K562 (cell line): ENCODE data around the gene UMAD1. TPM values are rescaled to one million over a fixed set of nuclear protein-coding genes. Genes with fewer than 3 reads are reported as not detected.

Source experiments
- ATAC-seq: fragments of 200-7000 bp; cut with Tn5 transposase; 3 replicates; pipeline ENCODE4 v1.9.1; 2020; ENCODE audit warnings: moderate library complexity
- BruUV-seq: library from RNA; stranded (reverse); fragments of 400-500 nt; replicated peaks from 2 replicates; lab custom pipeline; 2021; lab: Mats Ljungman, UMichigan
- CTCF ChIA-PET: fragments of 300-600 bp; formaldehyde crosslinking; extraction: SDS; loops from one replicate; lab custom pipeline; 2021; ENCODE audit warnings: low intra/inter-chr PET ratio; lab: Yijun Ruan, JAX
- POLR2A ChIA-PET: fragments of 300-600, 350-650 bp; sonication (Branson Sonifier 250); formaldehyde crosslinking; extraction: SDS; loops from one replicate; lab custom pipeline; 2021; ENCODE audit warnings: antibody characterized with exemption, inconsistent platforms; lab: Yijun Ruan, JAX
- DNase-seq, 4 experiments: peaks; one replicate each; pipeline versions ENCODE4 v3.0.0 to v3.0.0-alpha.2; 2011 to 2018; ENCODE audit warnings: low spot score in 3 of 4, mixed read lengths in 3 of 4; ENCODE audit errors: extremely low read depth in 1 of 4
- FAIRE-seq: peaks from 2 replicates; lab custom pipeline; 2011; peaks lifted over from hg19 to GRCh38; lab: Jason Lieb, UNC
- H2AFZ ChIP-seq: 2 replicates; pipeline ENCODE4 v1.6.0; 2011; ENCODE audit warnings: low read depth, low read length, control low read depth, inconsistent platforms
- H3K27ac ChIP-seq: fragments of 200-600 bp; 3 replicates; pipeline ENCODE4 v1.8.0; 2011; ENCODE audit warnings: low read depth, mild to moderate bottlenecking, control low read depth, inconsistent platforms, low read length, moderate library complexity, mixed read lengths; ENCODE audit errors: extremely low read depth
- H3K27me3 ChIP-seq, 2 experiments: fragments of 300-600 bp in 1 of 2; 2 replicates in 1 of 2; 3 replicates in 1 of 2; pipeline versions ENCODE4 v1.6.0 to v1.8.0; 2011; ENCODE audit warnings: inconsistent platforms in 2 of 2, low read length in 2 of 2, mild to moderate bottlenecking in 1 of 2, mixed read lengths in 1 of 2, moderate library complexity in 1 of 2; ENCODE audit not compliant: control insufficient read depth in 2 of 2, insufficient read depth in 2 of 2
- H3K36me3 ChIP-seq: fragments of 300-600 bp; 3 replicates; pipeline ENCODE4 v1.8.0; 2011; ENCODE audit warnings: mild to moderate bottlenecking, low read length, inconsistent platforms; ENCODE audit not compliant: control insufficient read depth, insufficient read depth
- H3K4me1 ChIP-seq, 2 experiments: fragments of 200-600 bp in 1 of 2; replicated peaks in 1 of 2; 2 replicates in 1 of 2; 3 replicates in 1 of 2; pipeline versions ENCODE4 v1.5.1 to v1.8.0; 2011; ENCODE audit warnings: inconsistent platforms in 2 of 2, low read length in 2 of 2, mild to moderate bottlenecking in 1 of 2, mixed read lengths in 1 of 2, moderate library complexity in 1 of 2; ENCODE audit not compliant: control insufficient read depth in 2 of 2, insufficient read depth in 2 of 2
- H3K4me2 ChIP-seq: 2 replicates; pipeline ENCODE4 v1.6.1; 2011; ENCODE audit warnings: low read length, control low read depth, inconsistent platforms, mixed read lengths; ENCODE audit not compliant: insufficient read depth
- H3K4me3 ChIP-seq: fragments of 200-600 bp; sonication (generic), shearing (Covaris generic); 2 replicates; pipeline ENCODE4 v1.5.1; 2016; ENCODE audit warnings: control low read depth, inconsistent platforms
- H3K79me2 ChIP-seq: fragments of 200-600 bp; 3 replicates; pipeline ENCODE4 v1.8.0; 2011; ENCODE audit warnings: low read length, inconsistent platforms; ENCODE audit not compliant: control insufficient read depth, insufficient read depth
- H3K9ac ChIP-seq, 2 experiments: 2 replicates each; pipeline versions ENCODE4 v1.6.0 to v1.6.1; 2011; ENCODE audit warnings: low read depth in 2 of 2, low read length in 2 of 2, control low read depth in 1 of 2, inconsistent platforms in 1 of 2, mild to moderate bottlenecking in 1 of 2, mixed read lengths in 1 of 2; ENCODE audit not compliant: insufficient read depth in 1 of 2
- H3K9me1 ChIP-seq: one replicate; pipeline ENCODE4 v1.6.0; 2011; ENCODE audit warnings: inconsistent platforms, mild to moderate bottlenecking, low read length, moderate library complexity; ENCODE audit not compliant: control insufficient read depth, insufficient read depth
- H3K9me3 ChIP-seq: replicated peaks from 2 replicates; pipeline ENCODE4 v1.5.1; 2011; ENCODE audit warnings: low read depth, low read length, inconsistent platforms; ENCODE audit not compliant: control insufficient read depth, insufficient read depth
- H4K20me1 ChIP-seq: replicated peaks from 2 replicates; pipeline ENCODE4 v1.6.1; 2011; ENCODE audit warnings: low read length, inconsistent platforms, mixed read lengths; ENCODE audit not compliant: control insufficient read depth, insufficient read depth
- ARHGAP35 ChIP-seq: fragments of 450-650 bp; IDR thresholded peaks from 2 replicates; pipeline ENCODE4 v1.6.1; 2018; ENCODE audit not compliant: partially characterized antibody
- ATF3 ChIP-seq, 2 experiments: fragments of 450-650 bp in 1 of 2; sonication (generic) in 1 of 2; formaldehyde crosslinking in 1 of 2; IDR thresholded peaks in 1 of 2; conservative IDR thresholded peaks in 1 of 2; 2 replicates each; pipeline versions ENCODE4 v1.6.1 to v1.8.1; 2016 to 2023; ENCODE audit warnings: mild to moderate bottlenecking in 2 of 2, moderate library complexity in 2 of 2, inconsistent platforms in 1 of 2, missing genetic modification reagents in 1 of 2
- BRD9 ChIP-seq: fragments of 450-650 bp; IDR thresholded peaks from 2 replicates; pipeline ENCODE4 v1.6.1; 2018; ENCODE audit warnings: low read depth; ENCODE audit not compliant: partially characterized antibody
- COPS2 ChIP-seq: fragments of 450-650 bp; conservative IDR thresholded peaks from 2 replicates; pipeline ENCODE4 v1.6.1; 2016; ENCODE audit warnings: mild to moderate bottlenecking, moderate library complexity
- CXXC5 ChIP-seq: fragments of 250-450 bp; sonication (Bioruptor Pico); IDR thresholded peaks from 2 replicates; pipeline ENCODE4 v1.8.0; 2022; ENCODE audit warnings: inconsistent platforms, mild to moderate bottlenecking, moderate library complexity
- NFATC3 ChIP-seq: fragments of 450-650 bp; IDR thresholded peaks from 2 replicates; pipeline ENCODE4 v1.6.1; 2017; ENCODE audit warnings: mild to moderate bottlenecking
- PYGO2 ChIP-seq: fragments of 450-650 bp; IDR thresholded peaks from 2 replicates; pipeline ENCODE4 v1.6.1; 2016; ENCODE audit warnings: mild to moderate bottlenecking, missing genetic modification characterization, moderate library complexity, missing compliant biosample characterization
- SAFB ChIP-seq: fragments of 200-400 bp; formaldehyde crosslinking; IDR thresholded peaks from 2 replicates; pipeline ENCODE4 v1.6.1; 2017; ENCODE audit warnings: low read depth, low read length, borderline replicate concordance
- SREBF1 ChIP-seq: fragments of 150-350 bp; IDR thresholded peaks from 2 replicates; pipeline ENCODE4 v1.6.1; 2014; ENCODE audit warnings: antibody characterized with exemption, low read depth, low read length, borderline replicate concordance
- ZBTB8A ChIP-seq: fragments of 450-650 bp; IDR thresholded peaks from 2 replicates; pipeline ENCODE4 v1.6.1; 2018; ENCODE audit warnings: mild to moderate bottlenecking, moderate library complexity; ENCODE audit not compliant: partially characterized antibody
- ZNF239 ChIP-seq: fragments of 250-450 bp; sonication (Bioruptor Pico); IDR thresholded peaks from 2 replicates; pipeline ENCODE4 v1.4.0; 2020; ENCODE audit warnings: mild to moderate bottlenecking
- ZNF3 ChIP-seq: fragments of 250-450 bp; sonication (Bioruptor Pico); IDR thresholded peaks from 2 replicates; pipeline ENCODE4 v1.5.0; 2021; ENCODE audit warnings: mild to moderate bottlenecking, moderate library complexity
- WGBS: fragments of 100-300 bp; shearing (Covaris generic); methylation state at CpG from one replicate; pipeline ENCODE4 v1.1.6; 2016; ENCODE audit warnings: low coverage, mixed read lengths; ENCODE audit not compliant: insufficient coverage; ENCODE audit errors: missing lambda C conversion rate; 5-methylcytosine and 5-hydroxymethylcytosine counted together
- in situ Hi-C: fragments of 300-500 bp; cut with MboI; formaldehyde crosslinking; loops from 4 replicates; pipeline ENCODE4 v1.15.0; 2018; ENCODE audit warnings: inconsistent platforms, mixed read lengths
- intact Hi-C: fragments of 100-400 bp; cut with micrococcal nuclease; formaldehyde crosslinking; loops from 2 replicates; pipeline ENCODE4 v1.14.2; 2022
- polyA plus RNA-seq, 8 experiments: library from polyadenylated mRNA; depleted of rRNA in 4 of 8; stranded (reverse) in 5 of 8; unstranded in 3 of 8; fragments of >200 nt; fragmentation: Nextera tagmentation in 2 of 8; fragmentation: Illumina TruSeq in 1 of 8; extraction: Ambion mirVana in 2 of 8; extraction: Trizol in 1 of 8; gene quantifications; 2 replicates each; pipeline versions ENCODE4 v1.2.1 to v1.2.3, GENCODE V29; 2011 to 2014; ENCODE audit warnings: inconsistent platforms in 1 of 8, missing spikeins in 1 of 8
- total RNA-seq, 7 experiments: library from RNA; depleted of rRNA in 6 of 7; stranded (reverse); fragments of >200 nt in 6 of 7; fragmentation: Illumina TruSeq in 2 of 7; extraction: Trizol in 2 of 7; gene quantifications; 2 replicates each; pipeline versions ENCODE4 v1.2.1 to v1.2.3, GENCODE V29; 2011 to 2021; ENCODE audit warnings: low replicate concordance in 1 of 7
- TF ChIP-seq, protein P1 (sequence below), 2 experiments: IDR thresholded peaks; 2 replicates each; pipeline ENCODE4 v1.6.1; 2011; ENCODE audit warnings: borderline replicate concordance in 1 of 2, control low read depth in 1 of 2, low read depth in 1 of 2, low read length in 1 of 2, mild to moderate bottlenecking in 1 of 2, mixed read lengths in 1 of 2, moderate library complexity in 1 of 2; ENCODE audit not compliant: insufficient read depth in 1 of 2, insufficient read length in 1 of 2, poor library complexity in 1 of 2, severe bottlenecking in 1 of 2; ENCODE audit errors: extremely low read depth in 1 of 2

UMAD1 gene
- total and polyA plus RNA-seq, 9 of the 15 experiments (the other 6 are each of a cell fraction or from before 2014, with no cell fraction given) = 9.0 to 26.7 (median 13.3) TPM

- no TSS peak for BruUV-seq
- no peaks in the 10 kb centered on the region for H3K79me2 ChIP-seq
- ChIA-PET CTCF (no interaction called here), POLR2A (interaction anchor here (1.0 kb wide), 1 partner anchor 16 kb away, joined by 3 read pairs; no protein-coding TSS in a partner anchor)
- H3K4me1 ChIP-seq = peaks cover 0 to 5% of the 10 kb centered on the region in 2 experiments; a peak in 3 of 5 replicates
- no peaks in the 10 kb centered on the region for H4K20me1 ChIP-seq
- no peaks in the 10 kb centered on the region for H3K9me1 ChIP-seq
- WGBS = 100% methylated on average over 1 of the region's 1 CpG
- no peaks in the 10 kb centered on the region for H3K27me3 ChIP-seq
- TF ChIP-seq ZNF239 (no peak), ARHGAP35 (no peak), ZBTB8A (no peak), NFATC3 (no peak), SAFB (no peak), ZNF3 (CRISPR knock-in tag) (no peak), PYGO2 (tag) (no peak), SREBF1 (no peak), ATF3 (IDR thresholded peaks at IDR 0.05) (no peak), ATF3 (CRISPR knock-in tag; conservative IDR thresholded peaks at IDR 0.05) (no peak), COPS2 (no peak), BRD9 (no peak), CXXC5 (CRISPR knock-in tag) (no peak)
- TF ChIP-seq, protein P1, sequence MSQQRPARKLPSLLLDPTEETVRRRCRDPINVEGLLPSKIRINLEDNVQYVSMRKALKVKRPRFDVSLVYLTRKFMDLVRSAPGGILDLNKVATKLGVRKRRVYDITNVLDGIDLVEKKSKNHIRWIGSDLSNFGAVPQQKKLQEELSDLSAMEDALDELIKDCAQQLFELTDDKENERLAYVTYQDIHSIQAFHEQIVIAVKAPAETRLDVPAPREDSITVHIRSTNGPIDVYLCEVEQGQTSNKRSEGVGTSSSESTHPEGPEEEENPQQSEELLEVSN (IDR thresholded peaks at IDR 0.05; ENCODE audit: borderline replicate concordance in 1 of 2, extremely low read depth in 1 of 2, insufficient read depth in 1 of 2, insufficient read length in 1 of 2, low read depth in 1 of 2, low read length in 1 of 2, poor library complexity in 1 of 2, severe bottlenecking in 1 of 2) = no peak
- no peak for ATAC-seq
- H3K27ac ChIP-seq = no peak overlapping the region
- no peak overlapping the region for H3K4me2 ChIP-seq
- H3K4me3 ChIP-seq = no peak overlapping the region
- in situ Hi-C loops (no loop called here), intact Hi-C loops (no loop called here)
- no peak for FAIRE-seq
- no peak for DNase-seq
- H3K36me3 ChIP-seq = no peaks in the 10 kb centered on the region
- no peak overlapping the region for H3K9ac ChIP-seq
- no peaks in the 10 kb centered on the region for H3K9me3 ChIP-seq
- H2AFZ ChIP-seq = no peak overlapping the region
Observed at GRCh38 chr7:7665031-7665430, 24.5 kb downstream of the UMAD1 start.
